Ascending aorta (tissue), 2 donors: Measurements from ENCODE around the gene KCND2. TPM values are rescaled to one million over a fixed set of nuclear protein-coding genes. Genes with fewer than 3 reads are reported as not detected.

Experiments
- DNase-seq, 2 donors: peaks; one replicate each; pipeline ENCODE4 v3.0.0-alpha.2; 2019; ENCODE audit warnings: low spot score in 2 of 2
- H3K27ac ChIP-seq, 2 donors: fragments of 200-600 bp; sonication (generic); one replicate each; pipeline ENCODE4 v1.5.1; 2016 to 2017; ENCODE audit warnings: mild to moderate bottlenecking in 1 of 2
- H3K27me3 ChIP-seq: fragments of 200-600 bp; sonication (generic); one replicate; pipeline ENCODE4 v1.5.1; 2017
- H3K36me3 ChIP-seq, 2 donors: fragments of 200-600 bp; sonication (generic); one replicate each; pipeline ENCODE4 v1.5.1; 2016
- H3K4me1 ChIP-seq, 2 donors: fragments of 200-600 bp; sonication (generic); one replicate each; pipeline ENCODE4 v1.5.1; 2016 to 2017; ENCODE audit warnings: mild to moderate bottlenecking in 1 of 2
- H3K4me3 ChIP-seq, 2 donors: fragments of 200-600 bp; sonication (generic); one replicate each; pipeline ENCODE4 v1.5.1; 2016 to 2017; ENCODE audit warnings: mild to moderate bottlenecking in 1 of 2
- H3K9me3 ChIP-seq, 2 donors: fragments of 200-600 bp; sonication (generic); one replicate each; pipeline ENCODE4 v1.5.1; 2016
- CTCF ChIP-seq, 3 experiments: fragments of 200-600 bp in 2 of 3; fragments of 450-650 bp in 1 of 3; sonication (generic) in 2 of 3; IDR thresholded peaks; one replicate each; pipeline ENCODE4 v1.5.1; 2016 to 2019; ENCODE audit warnings: antibody characterized with exemption in 3 of 3, mild to moderate bottlenecking in 1 of 3, moderate library complexity in 1 of 3
- intact Hi-C: fragments of 100-400 bp; cut with DNase I; formaldehyde crosslinking; loops from one replicate; pipeline ENCODE4 v1.15.1; 2023
- total RNA-seq: library from RNA; depleted of rRNA; stranded (reverse); fragments of >200 nt; gene quantifications from one replicate; pipeline ENCODE4 v1.1.0, GENCODE V29; 2016

KCND2 gene
- total RNA-seq, 1 donor from 2014 or later: 0.21 TPM

- Histone ChIP-seq H3K36me3 (no peaks in the 10 kb centered on the region), H3K27ac (no peak overlapping the region), H3K9me3 (no peaks in the 10 kb centered on the region), H3K4me1 (no peaks in the 10 kb centered on the region), H3K27me3 (no peaks in the 10 kb centered on the region), H3K4me3 (no peak overlapping the region)
- no peak for TF ChIP-seq CTCF (IDR thresholded peaks at IDR 0.05)
- intact Hi-C loops: no loop called here
- no peak for DNase-seq
These were observed 452.0 kb downstream of the KCND2 start for GRCh38 chr7:120724955-120725354.

- intact Hi-C loops: no loop called here
- H3K36me3 ChIP-seq: no peaks in the 10 kb centered on the region
- peak in 2 of 3 experiments; percentile 43 to 50 for TF ChIP-seq CTCF (IDR thresholded peaks at IDR 0.05)
- no peak overlapping the region for H3K4me3 ChIP-seq
- no peaks in the 10 kb centered on the region for H3K27me3 ChIP-seq
- no peak for DNase-seq
- no peaks in the 10 kb centered on the region for H3K4me1 ChIP-seq
- H3K9me3 ChIP-seq: no peaks in the 10 kb centered on the region
- H3K27ac ChIP-seq: no peak overlapping the region
These were observed 452.5 kb downstream of the KCND2 start for GRCh38 chr7:120725376-120726039.

- no peak for TF ChIP-seq CTCF (IDR thresholded peaks at IDR 0.05)
- H3K9me3 ChIP-seq: no peaks in the 10 kb centered on the region
- H3K36me3 ChIP-seq: no peaks in the 10 kb centered on the region
- H3K27ac ChIP-seq: no peak overlapping the region
- no peaks in the 10 kb centered on the region for H3K4me1 ChIP-seq
- intact Hi-C loops: no loop called here
- H3K4me3 ChIP-seq: no peak overlapping the region
- DNase-seq: no peak
- no peaks in the 10 kb centered on the region for H3K27me3 ChIP-seq
These were observed 456.3 kb downstream of the KCND2 start for GRCh38 chr7:120729245-120729644.

- intact Hi-C loops: no loop called here
- TF ChIP-seq CTCF (IDR thresholded peaks at IDR 0.05): no peak
- H3K36me3 ChIP-seq: no peaks in the 10 kb centered on the region
- no peak for DNase-seq
- no peaks in the 10 kb centered on the region for H3K27me3 ChIP-seq
- no peaks in the 10 kb centered on the region for H3K4me1 ChIP-seq
- H3K27ac ChIP-seq: no peak overlapping the region
- H3K4me3 ChIP-seq: no peak overlapping the region
- H3K9me3 ChIP-seq: no peaks in the 10 kb centered on the region
These were observed 458.3 kb downstream of the KCND2 start for GRCh38 chr7:120731271-120731670.

- no peak for TF ChIP-seq CTCF (IDR thresholded peaks at IDR 0.05)
- H3K9me3 ChIP-seq: no peaks in the 10 kb centered on the region
- no peaks in the 10 kb centered on the region for H3K36me3 ChIP-seq
- H3K4me3 ChIP-seq: no peak overlapping the region
- no peak overlapping the region for H3K27ac ChIP-seq
- no peaks in the 10 kb centered on the region for H3K4me1 ChIP-seq
- no peaks in the 10 kb centered on the region for H3K27me3 ChIP-seq
- no peak for DNase-seq
- intact Hi-C loops: no loop called here
These were observed 459.3 kb downstream of the KCND2 start for GRCh38 chr7:120732256-120732655.

- H3K27ac ChIP-seq: no peak overlapping the region
- no peak for DNase-seq
- no peak for TF ChIP-seq CTCF (IDR thresholded peaks at IDR 0.05)
- intact Hi-C loops: no loop called here
- H3K9me3 ChIP-seq: no peaks in the 10 kb centered on the region
- no peaks in the 10 kb centered on the region for H3K4me1 ChIP-seq
- no peaks in the 10 kb centered on the region for H3K36me3 ChIP-seq
- no peaks in the 10 kb centered on the region for H3K27me3 ChIP-seq
- no peak overlapping the region for H3K4me3 ChIP-seq
These were observed 460.2 kb downstream of the KCND2 start for GRCh38 chr7:120733143-120733542.
